Measurements from ENCODE around the gene CLC.
"Not testable (repeated sequence)": the region's sequence is repeated elsewhere in the genome, so short reads cannot be mapped to it uniquely, and the experiment has no call there.

The CLC gene

GRCh38 chr19:39728040-39728439 is 9.8 kb downstream of the CLC start:
- no peak for DNase-seq

GRCh38 chr19:39727070-39727800 is 10.6 kb downstream of the CLC start:
- DNase-seq = no peak

GRCh38 chr19:39725995-39726394 is 11.8 kb downstream of the CLC start:
- no peak for DNase-seq

- not testable (repeated sequence) for DNase-seq
These were observed 17.7 kb downstream of the CLC start for GRCh38 chr19:39720144-39720543.

DNA sequence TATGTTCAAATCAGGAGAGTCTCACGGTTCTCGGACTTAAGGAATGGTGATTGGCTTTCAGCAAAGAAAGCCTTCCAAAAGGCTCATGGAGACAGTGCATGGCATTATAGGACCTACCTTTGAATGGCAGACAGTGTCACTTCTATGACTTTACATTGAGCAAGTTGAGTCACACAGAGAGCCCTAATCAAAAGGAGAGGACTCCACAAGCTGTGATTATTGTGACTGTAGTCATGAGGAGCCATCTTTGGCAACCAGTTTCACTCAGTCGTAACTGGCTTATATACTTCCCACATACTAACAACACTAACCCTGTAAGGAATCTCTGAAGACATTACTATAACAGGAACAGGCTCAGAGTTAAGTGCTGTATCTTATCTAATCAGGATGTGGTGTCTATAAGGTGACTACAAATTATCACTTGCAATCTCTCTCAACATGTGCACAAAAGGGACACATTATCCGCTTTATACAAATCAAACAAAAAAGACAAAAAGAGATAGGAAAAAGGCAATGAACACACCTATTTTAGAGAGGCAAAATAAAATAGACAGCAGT is 27.4 kb downstream of the CLC start:
- peak; percentile 15 for DNase-seq

DNA sequence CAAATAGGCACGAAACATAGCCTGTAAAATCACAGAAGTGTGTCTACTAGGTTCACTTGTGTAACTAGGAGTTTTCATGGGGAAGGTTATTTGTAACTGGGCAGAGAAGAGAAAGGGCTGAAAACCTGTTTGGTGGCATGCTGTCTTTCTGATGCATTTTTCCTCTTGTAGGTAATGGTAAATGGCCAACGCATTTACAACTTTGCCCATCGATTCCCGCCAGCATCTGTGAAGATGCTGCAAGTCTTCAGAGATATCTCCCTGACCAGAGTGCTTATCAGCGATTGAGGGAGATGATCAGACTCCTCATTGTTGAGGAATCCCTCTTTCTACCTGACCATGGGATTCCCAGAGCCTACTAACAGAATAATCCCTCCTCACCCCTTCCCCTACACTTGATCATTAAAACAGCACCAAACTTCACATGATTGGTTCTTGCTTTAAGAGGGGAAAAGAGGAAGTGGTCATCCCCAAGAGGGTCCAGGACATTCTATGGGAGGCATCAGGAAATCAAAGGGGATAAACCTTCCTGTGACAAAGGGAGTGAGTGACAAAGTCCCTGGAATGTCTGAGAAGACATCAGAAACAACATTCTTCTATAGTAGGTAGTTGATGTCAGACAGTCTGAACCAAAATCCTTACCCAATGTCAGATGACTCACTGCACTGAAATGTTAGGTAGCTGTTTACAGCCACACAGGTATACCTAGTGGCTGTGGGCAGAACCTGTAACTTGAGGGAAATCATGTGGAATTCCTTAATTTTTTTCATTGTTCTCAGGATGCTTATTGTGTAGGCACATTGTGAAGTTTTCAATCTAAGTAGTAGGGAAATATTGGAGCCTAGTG is 28.6 kb downstream of the CLC start:
- DNase-seq = no peak

DNA sequence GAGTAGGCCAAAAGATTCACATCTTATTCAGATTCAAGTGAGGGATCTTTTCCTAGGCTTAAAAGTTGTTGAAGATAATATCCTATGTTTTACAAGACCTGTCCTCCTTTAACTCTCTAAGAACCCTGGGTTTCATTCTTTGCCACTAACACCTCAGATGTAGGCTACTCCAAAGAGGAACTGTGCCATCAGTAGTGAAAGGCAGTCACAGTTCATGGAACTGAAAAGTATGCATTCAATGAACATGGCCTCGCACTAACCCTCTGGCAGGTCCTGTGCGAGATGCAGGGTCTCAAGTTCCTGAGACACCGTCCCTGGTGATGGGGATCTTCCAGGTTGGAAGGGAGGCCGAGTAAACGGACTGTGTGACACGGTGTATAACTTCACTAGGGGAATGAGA is 29.2 kb downstream of the CLC start:
- DNase-seq = no peak

DNA sequence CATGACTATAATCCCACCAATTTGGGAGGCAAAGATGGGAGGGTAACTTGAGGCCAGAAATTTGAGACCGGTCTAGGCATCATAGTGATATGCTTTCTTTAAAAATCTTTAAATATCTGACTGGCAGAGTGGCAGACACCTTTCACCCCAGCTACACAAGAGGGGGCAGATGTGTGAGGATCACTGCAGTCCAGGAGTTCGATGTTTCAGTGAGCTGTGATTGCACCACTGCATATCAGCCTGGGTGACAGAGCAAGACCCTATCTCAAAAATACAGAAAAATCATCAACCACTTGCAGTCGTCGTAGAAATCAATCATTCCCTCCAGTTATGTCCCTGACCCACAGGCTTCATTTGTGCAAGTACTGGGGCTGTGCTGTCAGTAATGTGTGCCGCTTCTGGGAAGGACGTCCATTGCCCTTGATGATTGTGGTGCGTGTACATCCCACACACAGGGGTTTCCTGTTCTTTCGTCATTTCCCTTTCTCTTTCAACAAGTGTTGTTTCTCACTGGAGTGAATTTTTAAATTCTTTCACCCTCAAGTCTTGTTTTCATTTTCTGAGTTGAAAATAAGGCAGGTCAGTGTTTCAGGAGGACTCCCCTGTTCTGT is 32.1 kb downstream of the CLC start:
- peak; percentile 14 for DNase-seq

DNA sequence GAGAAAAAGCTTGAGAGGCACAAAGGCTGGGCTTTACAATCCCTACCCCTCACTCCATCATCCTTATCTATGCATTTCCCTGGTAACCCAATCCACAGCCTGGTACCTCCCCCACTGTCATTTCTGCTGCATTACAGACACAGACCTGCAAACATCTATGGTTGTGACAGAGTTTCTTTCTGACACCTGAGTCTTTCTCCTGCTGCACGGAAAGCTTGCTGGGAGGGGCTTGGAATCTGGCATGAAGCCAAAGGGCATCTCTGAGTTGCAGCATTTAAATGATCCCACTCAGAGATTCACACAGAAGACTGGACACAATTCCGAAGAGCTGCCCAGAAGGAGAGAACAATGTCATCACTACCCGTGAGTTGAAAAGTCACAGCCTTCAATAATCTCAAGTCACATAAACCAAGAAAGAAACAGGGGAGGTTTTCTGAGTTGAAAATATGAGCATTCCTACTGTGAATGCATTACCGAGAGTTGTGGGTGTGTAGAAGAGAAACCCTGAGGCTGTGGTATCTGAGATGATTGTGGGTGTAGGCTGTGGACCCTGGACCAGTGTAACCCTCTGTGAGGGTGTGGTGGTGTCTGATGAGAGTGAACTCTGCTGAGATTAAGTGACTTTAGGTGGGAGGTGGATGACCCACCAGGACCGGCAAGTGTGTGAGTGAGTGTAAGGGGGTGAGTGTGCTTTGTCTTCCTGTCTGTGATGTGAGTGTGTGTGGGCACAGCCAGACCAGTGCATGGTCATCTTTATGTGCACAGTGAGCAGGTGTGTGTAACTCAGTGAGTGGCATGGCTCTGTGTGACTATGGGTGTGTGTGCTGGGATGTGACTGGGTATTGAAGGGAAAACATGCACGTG is 33.4 kb downstream of the CLC start, which contains the start of gene LGALS14:
TSS of gene LGALS14 (plus strand) at position 301 of the 864 bp plus-strand sequence. CDS start at position 349, 48 bp downstream.
- DNase-seq = no peak

GRCh38 chr19:39701291-39701690 is 36.5 kb downstream of the CLC start:
- no peak for DNase-seq

DNA sequence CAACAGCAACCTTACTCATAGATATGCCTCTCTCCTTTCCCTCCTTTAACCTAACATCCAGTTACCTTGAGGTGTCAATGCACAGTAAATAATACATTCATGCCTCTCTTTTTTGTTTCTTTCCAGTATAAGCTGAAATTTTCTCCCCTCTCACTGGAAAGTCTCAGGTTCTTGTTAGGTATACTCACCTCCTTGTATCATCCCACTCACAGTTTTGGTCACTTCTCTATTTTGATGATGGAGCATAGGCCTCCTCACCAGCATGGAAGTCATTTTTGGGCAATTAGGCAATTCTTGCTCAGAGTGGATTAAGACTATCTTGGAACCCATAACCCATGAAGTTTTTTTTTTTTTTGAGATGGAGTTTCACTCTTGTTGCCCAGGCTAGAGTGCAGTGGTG is 39.3 kb downstream of the CLC start:
- no peak for DNase-seq

GRCh38 chr19:39696387-39696786 is 41.4 kb downstream of the CLC start:
- DNase-seq = no peak

- DNase-seq = no peak
These were observed 42.1 kb downstream of the CLC start for GRCh38 chr19:39695759-39696158.

GRCh38 chr19:39692822-39693221 is 45.0 kb downstream of the CLC start:
- DNase-seq = no peak

- no peak for DNase-seq
These were observed 45.7 kb downstream of the CLC start for GRCh38 chr19:39692166-39692565.

- not testable (repeated sequence) for DNase-seq
These were observed 49.2 kb downstream of the CLC start for GRCh38 chr19:39688637-39689036.

DNA sequence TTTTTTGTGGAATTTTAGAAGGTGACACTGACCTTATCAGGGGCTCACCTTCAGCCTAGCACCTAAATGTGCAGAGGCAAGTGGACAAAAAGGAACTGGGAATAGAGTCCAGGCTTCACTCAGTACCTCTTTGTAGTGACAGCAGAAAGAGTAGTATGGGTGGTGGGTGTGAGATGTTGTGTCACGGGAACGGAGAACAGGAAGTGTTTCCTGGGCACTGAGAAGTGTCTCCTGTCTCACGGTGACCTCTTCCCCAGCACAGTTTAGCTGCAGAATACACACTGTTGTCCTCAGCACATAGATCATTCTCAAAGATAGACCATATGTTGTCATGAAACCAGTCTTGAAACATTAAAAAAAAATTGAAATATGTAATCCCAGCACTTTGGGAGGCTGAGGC is 51.1 kb downstream of the CLC start:
- no peak for DNase-seq

GRCh38 chr19:39684267-39684666 is 53.6 kb downstream of the CLC start:
- DNase-seq = no peak

- DNase-seq = no peak
These were observed 56.4 kb downstream of the CLC start for GRCh38 chr19:39681416-39681815.

Measured in hematopoietic multipotent progenitor cell treated with erythropoietin and hydrocortisone succinate and interleukin-3 and kit ligand, for 6 days (in vitro differentiated cells).